ENCODE measurements around the gene PLXNA4.

DNA sequence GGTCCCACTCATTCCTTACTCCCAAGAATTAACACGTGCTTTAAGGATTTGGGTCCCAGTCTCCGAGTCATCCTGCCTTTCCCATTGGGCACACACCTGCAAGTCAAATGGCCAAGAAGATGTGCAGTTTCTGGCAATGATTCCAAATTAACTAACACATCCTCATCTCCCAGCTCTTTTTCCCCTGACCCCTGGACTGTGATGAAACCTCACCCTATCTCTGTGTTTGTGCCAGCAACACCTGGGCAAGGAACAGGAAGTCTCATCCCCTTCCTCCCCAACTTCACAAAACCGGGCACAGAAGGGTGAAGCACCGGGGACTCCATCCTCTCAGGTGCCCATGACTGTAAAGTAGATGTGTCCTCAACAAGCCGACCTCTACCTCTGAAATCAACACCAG, 54.8 kb downstream of the PLXNA4 start:
- TF ChIP-seq, protein P1, sequence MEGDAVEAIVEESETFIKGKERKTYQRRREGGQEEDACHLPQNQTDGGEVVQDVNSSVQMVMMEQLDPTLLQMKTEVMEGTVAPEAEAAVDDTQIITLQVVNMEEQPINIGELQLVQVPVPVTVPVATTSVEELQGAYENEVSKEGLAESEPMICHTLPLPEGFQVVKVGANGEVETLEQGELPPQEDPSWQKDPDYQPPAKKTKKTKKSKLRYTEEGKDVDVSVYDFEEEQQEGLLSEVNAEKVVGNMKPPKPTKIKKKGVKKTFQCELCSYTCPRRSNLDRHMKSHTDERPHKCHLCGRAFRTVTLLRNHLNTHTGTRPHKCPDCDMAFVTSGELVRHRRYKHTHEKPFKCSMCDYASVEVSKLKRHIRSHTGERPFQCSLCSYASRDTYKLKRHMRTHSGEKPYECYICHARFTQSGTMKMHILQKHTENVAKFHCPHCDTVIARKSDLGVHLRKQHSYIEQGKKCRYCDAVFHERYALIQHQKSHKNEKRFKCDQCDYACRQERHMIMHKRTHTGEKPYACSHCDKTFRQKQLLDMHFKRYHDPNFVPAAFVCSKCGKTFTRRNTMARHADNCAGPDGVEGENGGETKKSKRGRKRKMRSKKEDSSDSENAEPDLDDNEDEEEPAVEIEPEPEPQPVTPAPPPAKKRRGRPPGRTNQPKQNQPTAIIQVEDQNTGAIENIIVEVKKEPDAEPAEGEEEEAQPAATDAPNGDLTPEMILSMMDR (IDR thresholded peaks at IDR 0.05) = no peak
- TF ChIP-seq POLR2AphosphoS5 (IDR thresholded peaks at IDR 0.05) (no peak), POLR2A (IDR thresholded peaks at IDR 0.05) (no peak)

Data from prostate gland (tissue), 2 donors.